Stimulated activated CD8-positive, alpha-beta memory T cell treated with anti-CD3 and anti-CD28 coated beads, Interleukin-15, amount 100 ng/mL, for 4 hours (primary cell): ENCODE results near the gene NUP62.

Experiments
- DNase-seq, 2 donors: peaks; one replicate each; pipeline ENCODE4 v3.0.0-alpha.2; 2020; ENCODE audit warnings: low read depth in 2 of 2

The NUP62 gene

GRCh38 chr19:49866933-49867782 is 62.1 kb downstream of the NUP62 start, which contains the start of gene PNKP:
Gene PNKP, minus strand, starts transcription at chr19:49867576. Its CDS starts 372 bp downstream, at chr19:49867204.
- peak; percentile 79 to 86 for DNase-seq

DNA sequence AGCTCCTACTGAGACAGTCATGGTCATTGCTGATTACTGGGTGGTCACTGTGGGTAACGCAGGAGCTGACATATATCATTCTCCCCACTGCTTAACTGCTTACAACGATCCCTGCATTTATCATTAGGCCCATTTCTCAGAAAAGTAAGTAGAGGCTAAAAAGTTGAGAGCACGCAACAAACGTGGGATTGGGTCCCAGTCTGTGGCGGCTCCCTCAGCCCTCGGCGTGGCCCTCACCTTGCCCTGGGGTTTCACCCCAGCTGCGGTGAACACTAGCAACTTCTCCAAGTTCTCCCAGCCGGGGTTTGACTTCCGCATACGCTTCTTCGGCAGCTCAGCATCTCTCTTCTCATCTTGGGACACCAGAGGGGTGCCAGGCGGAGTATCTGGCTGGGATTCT is 64.4 kb downstream of the NUP62 start:
- no peak for DNase-seq

- no peak for DNase-seq
Measured at GRCh38 chr19:49863935-49864320, 65.4 kb downstream of the NUP62 start.

- DNase-seq, result no peak
Measured at GRCh38 chr19:49863254-49863934, 65.9 kb downstream of the NUP62 start.

DNA sequence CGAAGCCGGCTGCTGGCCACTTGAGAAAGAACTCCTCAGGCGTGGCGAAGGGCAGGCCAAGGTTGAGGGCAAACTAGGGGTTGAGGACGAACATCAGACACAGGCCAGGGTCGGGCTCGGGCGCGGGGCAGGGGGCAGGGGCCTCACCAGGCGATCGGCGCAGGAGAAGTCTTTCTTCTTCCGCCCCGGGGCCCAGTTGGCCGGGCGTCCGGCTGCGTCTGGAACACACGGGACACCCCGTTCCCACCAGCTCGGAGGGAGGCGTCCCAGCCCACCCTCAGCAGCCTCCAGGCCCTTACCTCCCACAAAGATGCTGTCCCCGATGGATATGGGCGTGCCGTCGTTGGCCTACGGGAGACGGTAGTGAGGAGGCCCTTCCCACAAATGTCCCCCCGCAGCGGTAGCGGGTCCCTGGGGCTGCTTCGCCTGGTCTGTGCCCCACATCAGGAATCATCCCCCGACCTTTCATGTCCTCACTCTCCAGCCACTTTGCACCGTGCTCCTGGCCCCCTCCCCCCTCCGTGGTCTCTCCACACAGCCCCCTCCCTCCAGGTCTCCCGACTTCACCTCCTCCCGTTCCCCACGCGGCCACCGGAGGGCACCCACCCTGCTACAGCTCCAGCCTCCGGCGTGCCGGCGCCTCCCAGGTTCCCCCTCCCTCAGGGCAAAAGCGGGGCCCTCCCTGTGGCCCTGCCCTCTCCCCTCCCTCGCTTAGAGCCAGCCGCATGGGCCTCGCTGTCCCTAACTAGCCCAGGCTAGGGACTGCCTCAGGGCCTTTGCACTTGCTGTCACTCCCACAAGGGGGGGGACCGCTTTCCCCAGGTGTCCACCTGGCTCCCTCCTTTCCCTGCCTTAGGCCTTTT is 66.7 kb downstream of the NUP62 start:
- DNase-seq, result no peak

DNA sequence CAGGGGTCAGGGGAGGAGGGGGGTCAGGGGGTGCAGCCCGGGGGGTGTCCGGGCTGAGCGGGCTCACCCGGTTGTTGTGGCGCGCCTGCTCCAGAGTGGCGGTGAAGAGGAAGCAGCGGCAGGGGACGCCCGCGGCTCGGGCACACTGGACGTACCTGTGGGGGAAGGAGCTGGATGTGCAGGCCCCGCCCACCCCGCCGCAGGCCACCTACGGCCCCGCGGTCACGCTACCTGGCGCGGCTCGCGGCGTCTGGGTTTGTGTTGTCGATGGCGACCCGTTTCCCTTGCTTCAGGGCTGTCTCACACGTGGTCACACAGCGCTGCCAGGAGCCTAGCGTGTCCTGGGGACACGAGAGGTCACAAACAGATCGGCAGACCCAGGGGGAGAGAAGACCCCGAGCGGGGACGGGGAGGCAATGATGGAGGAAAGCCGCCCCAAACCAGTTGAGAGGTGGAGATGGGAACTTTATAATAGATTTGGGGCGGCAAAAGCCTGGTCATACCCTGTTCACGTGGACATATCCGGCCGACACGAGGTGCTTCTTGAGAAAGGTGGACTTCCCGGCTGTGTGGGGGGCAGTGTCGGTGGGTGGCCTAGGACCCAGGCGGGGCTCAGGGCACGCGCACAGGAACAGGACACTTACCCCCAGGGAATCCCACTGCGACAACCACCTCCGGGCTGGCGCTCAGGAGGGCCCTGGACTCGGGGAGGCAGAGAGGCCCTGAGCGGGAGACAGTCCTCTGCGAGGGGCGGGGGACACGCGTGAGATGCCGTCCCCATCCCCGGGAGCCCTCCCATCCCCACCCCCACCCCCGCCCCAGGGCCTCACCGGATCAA is 67.5 kb downstream of the NUP62 start:
- no peak for DNase-seq

DNA sequence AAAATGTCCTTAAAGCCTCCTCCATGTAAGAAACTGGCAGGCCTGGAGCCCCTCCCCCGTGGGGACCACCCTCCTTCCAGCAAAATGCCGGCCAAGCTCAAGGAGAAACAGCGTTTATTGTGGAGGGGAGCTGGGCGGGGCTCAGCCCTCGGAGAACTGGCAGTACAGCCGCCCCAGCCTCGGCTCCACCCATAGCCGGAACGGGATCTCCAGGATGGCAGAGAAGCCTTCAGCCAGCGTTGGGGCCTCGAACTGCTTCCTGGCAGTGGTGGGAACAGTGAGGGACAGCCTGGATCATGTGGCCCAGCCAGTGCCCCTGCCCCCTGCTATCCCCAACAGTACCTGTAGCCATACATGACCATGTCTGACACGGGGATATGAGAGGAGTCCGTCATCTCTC is 68.2 kb downstream of the NUP62 start:
- DNase-seq, result no peak

DNA sequence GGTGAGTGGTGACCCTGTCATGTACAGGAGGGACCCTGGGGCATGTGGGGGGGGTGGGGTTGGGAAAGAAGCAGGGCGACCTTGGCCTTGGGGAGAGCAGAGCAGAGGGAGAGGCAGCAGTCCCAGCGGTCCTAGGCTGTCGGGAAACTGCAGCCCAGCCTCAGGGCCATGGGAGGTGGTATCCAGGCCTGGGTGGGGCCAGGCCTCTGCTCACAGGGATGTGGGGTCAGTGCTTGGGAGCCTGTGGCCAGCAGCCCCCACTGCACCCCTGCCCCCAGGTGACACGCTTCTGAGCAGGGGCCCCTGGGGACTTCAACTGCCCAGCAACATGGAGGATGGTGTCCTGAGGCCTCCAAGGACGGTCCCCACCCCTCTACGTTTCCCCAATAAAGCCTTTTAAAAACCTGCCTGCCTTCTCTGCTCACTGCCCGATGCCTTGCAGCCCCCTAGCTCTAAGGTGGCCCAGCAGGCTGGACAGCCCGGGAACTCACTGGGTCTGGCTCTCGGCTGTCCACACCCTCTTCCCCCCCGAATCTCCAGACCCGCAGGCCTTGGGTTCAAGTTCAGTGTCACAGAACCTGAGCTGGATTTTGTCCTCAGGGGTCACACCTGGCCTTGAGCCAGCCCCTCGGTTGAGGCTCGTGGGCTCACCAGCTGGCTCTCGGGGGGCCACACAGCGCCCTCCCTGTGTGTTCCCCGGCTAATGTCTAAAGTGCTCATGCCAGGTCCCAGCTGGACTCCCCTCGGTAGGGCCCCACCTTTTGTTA is 68.8 kb downstream of the NUP62 start:
- no peak for DNase-seq

GRCh38 chr19:49859682-49860335 is 69.5 kb downstream of the NUP62 start:
- DNase-seq, result no peak

DNA sequence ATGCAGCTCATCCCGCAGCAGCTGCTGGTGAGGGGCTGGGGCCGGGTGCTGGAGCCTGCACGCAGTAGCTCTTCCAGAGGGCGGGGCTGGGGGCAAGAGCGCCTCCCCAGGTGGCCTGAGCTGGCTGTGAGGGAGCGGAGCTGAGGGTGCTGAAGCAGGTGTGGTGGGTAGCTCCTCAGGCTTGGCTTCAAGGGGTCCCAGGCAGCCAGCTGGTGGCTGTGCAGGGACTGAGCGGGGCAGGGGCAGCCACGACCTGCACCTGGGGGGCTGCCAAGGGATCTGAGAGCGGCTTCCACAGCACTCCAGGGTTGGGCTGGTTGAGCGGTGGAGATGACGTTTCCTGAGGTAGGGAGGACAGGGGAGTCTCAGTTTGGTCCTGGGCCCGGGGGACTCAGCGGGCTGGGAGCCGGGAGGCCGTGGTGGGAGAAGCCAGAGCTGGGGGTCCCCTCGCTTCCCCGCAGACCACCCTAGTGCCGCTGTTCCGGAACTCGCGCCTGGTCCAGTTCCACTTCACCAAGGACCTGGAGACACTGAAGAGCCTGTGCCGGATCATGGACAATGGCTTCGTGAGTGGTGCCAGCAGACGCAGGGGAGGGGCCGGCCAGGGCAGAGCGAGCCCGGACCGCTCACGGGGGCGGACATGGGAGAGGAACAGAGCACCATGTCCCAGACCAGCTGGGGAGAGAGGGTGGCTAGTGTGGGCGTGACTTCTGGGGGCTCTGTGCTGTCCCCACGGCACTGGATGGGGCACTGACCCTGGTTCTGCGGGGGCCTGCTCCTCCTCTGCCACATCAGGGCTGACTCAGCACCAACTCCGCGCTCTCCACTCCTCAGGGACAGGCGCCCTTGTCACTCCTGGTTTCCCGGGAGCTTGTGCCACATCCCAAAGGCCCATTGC is 71.0 kb downstream of the NUP62 start:
- DNase-seq, result no peak

GRCh38 chr19:49857838-49858087 is 71.5 kb downstream of the NUP62 start:
- DNase-seq, result no peak

- no peak for DNase-seq
Measured at GRCh38 chr19:49857061-49857837, 72.1 kb downstream of the NUP62 start.
